HCT116 (cell line): ENCODE results near the gene RIPOR1. TPM values are rescaled to one million over a fixed set of nuclear protein-coding genes. Genes with fewer than 3 reads are reported as not detected.

Experiments used
- ATAC-seq: fragments of 200-7000 bp; cut with Tn5 transposase; 2 replicates; pipeline ENCODE4 v1.9.1; 2020; ENCODE audit warnings: mild to moderate bottlenecking, moderate library complexity
- BruUV-seq: library from RNA; stranded (reverse); fragments of 400-500 nt; replicated peaks from 2 replicates; lab custom pipeline; 2021; lab: Mats Ljungman, UMichigan
- CTCF ChIA-PET: fragments of 300-600 bp; sonication (Branson Sonifier 250); formaldehyde crosslinking; loops from one replicate; lab custom pipeline; 2021; ENCODE audit warnings: antibody characterized with exemption; lab: Charles Lee
- POLR2A ChIA-PET: fragments of 300-600, 350-600 bp; sonication (Branson Sonifier 250); formaldehyde crosslinking; loops from one replicate; lab custom pipeline; 2021; ENCODE audit warnings: antibody characterized with exemption; lab: Charles Lee
- RAD21 ChIA-PET, 2 experiments: fragments of 300-600 bp; sonication (Branson Sonifier 250); formaldehyde crosslinking; loops; one replicate each; lab custom pipeline; 2023; ENCODE audit warnings: low total read pairs in 2 of 2; ENCODE audit not compliant: uncharacterized antibody in 2 of 2, unreplicated experiment in 2 of 2, low non-redundant PET in 1 of 2; lab: Charles Lee
- DNase-seq: peaks from one replicate; pipeline ENCODE4 v3.0.0-alpha.2; 2010; ENCODE audit warnings: low read depth, low spot score
- H2AFZ ChIP-seq: fragments of 200-600 bp; shearing (Covaris generic), sonication (generic); 2 replicates; pipeline ENCODE4 v1.6.1; 2017; ENCODE audit warnings: low read depth, mixed run types, mixed read lengths, antibody characterized with exemption, low read length; ENCODE audit not compliant: poor library complexity, severe bottlenecking
- H3K27ac ChIP-seq: 2 replicates; pipeline ENCODE4 v1.5.1; 2012; ENCODE audit warnings: low read depth, low read length
- H3K27me3 ChIP-seq: fragments of 200-600 bp; sonication (generic); 2 replicates; pipeline ENCODE4 v1.6.1; 2016; ENCODE audit warnings: mixed run types, low read length, mixed read lengths; ENCODE audit not compliant: insufficient read depth
- H3K36me3 ChIP-seq, 2 experiments: fragments of 200-500 bp in 1 of 2; fragments of 200-600 bp in 1 of 2; sonication (Bioruptor generic) in 1 of 2; sonication (generic) in 1 of 2; 2 replicates each; pipeline versions ENCODE4 v1.5.1 to v1.6.1; 2014 to 2016; ENCODE audit warnings: low read length in 2 of 2, inconsistent platforms in 1 of 2, mixed read lengths in 1 of 2, mixed run types in 1 of 2; ENCODE audit not compliant: insufficient read depth in 2 of 2, control insufficient read depth in 1 of 2
- H3K4me1 ChIP-seq, 2 experiments: fragments of 200-600 bp in 1 of 2; sonication (generic) in 1 of 2; 2 replicates each; pipeline versions ENCODE4 v1.5.1 to v1.6.1; 2012 to 2017; ENCODE audit warnings: low read length in 2 of 2, inconsistent platforms in 1 of 2, mild to moderate bottlenecking in 1 of 2, mixed read lengths in 1 of 2, mixed run types in 1 of 2, moderate library complexity in 1 of 2; ENCODE audit not compliant: insufficient read depth in 2 of 2, control insufficient read depth in 1 of 2
- H3K4me2 ChIP-seq: fragments of 200-600 bp; sonication (generic); 2 replicates; pipeline ENCODE4 v1.6.1; 2017; ENCODE audit warnings: mixed run types, low read length, mixed read lengths
- H3K4me3 ChIP-seq, 2 experiments: fragments of 200-600 bp in 1 of 2; sonication (generic) in 1 of 2; replicated peaks in 1 of 2; 2 replicates each; pipeline ENCODE4 v1.5.1; 2011 to 2016; ENCODE audit warnings: low read length in 2 of 2, control low read depth in 1 of 2, low read depth in 1 of 2, mild to moderate bottlenecking in 1 of 2, mixed read lengths in 1 of 2, mixed run types in 1 of 2
- H3K79me2 ChIP-seq: fragments of 200-600 bp; sonication (generic); 2 replicates; pipeline ENCODE4 v1.6.1; 2017; ENCODE audit warnings: mild to moderate bottlenecking, mixed run types, low read length, moderate library complexity, mixed read lengths; ENCODE audit not compliant: insufficient read depth
- H3K9ac ChIP-seq: fragments of 200-600 bp; sonication (generic); 2 replicates; pipeline ENCODE4 v1.6.1; 2016; ENCODE audit warnings: low read length, mixed read lengths
- H3K9me2 ChIP-seq: fragments of 200-600 bp; sonication (generic), shearing (Covaris generic); 2 replicates; pipeline ENCODE4 v1.6.1; 2017; ENCODE audit warnings: mixed run types, mild to moderate bottlenecking, moderate library complexity; ENCODE audit not compliant: insufficient read depth
- H3K9me3 ChIP-seq, 2 experiments: fragments of 200-500 bp in 1 of 2; fragments of 200-600 bp in 1 of 2; sonication (Bioruptor generic) in 1 of 2; sonication (generic) in 1 of 2; 2 replicates each; pipeline ENCODE4 v1.6.1; 2014 to 2017; ENCODE audit warnings: low read length in 2 of 2, mixed read lengths in 2 of 2, inconsistent platforms in 1 of 2, low read depth in 1 of 2, mild to moderate bottlenecking in 1 of 2, mixed run types in 1 of 2, moderate library complexity in 1 of 2; ENCODE audit not compliant: control insufficient read depth in 1 of 2, insufficient read depth in 1 of 2
- H4K20me1 ChIP-seq: fragments of 200-600 bp; sonication (generic), shearing (Covaris generic); 2 replicates; pipeline ENCODE4 v1.6.1; 2017; ENCODE audit warnings: mixed run types, mild to moderate bottlenecking, moderate library complexity; ENCODE audit not compliant: insufficient read depth
- ATF3 ChIP-seq: IDR thresholded peaks from 2 replicates; pipeline ENCODE4 v1.6.1; 2012
- CEBPB ChIP-seq: IDR thresholded peaks from 2 replicates; pipeline ENCODE4 v1.6.1; 2012; ENCODE audit warnings: low read depth
- EZH2 ChIP-seq: fragments of 200-600 bp; sonication (generic); IDR thresholded peaks from 2 replicates; pipeline ENCODE4 v1.6.1; 2017; ENCODE audit warnings: antibody characterized with exemption, mixed run types
- MAX ChIP-seq: IDR thresholded peaks from 2 replicates; pipeline ENCODE4 v1.6.1; 2012
- POLR2AphosphoS5 ChIP-seq: IDR thresholded peaks from 2 replicates; pipeline ENCODE4 v1.6.1; 2011; ENCODE audit warnings: mild to moderate bottlenecking, low read depth, low read length, moderate library complexity
- SRF ChIP-seq: IDR thresholded peaks from 2 replicates; pipeline ENCODE4 v1.6.1; 2012; ENCODE audit warnings: low read depth
- intact Hi-C: fragments of 100-400 bp; cut with micrococcal nuclease; formaldehyde crosslinking; loops from 2 replicates; pipeline ENCODE4 v1.10.0; 2022
- total RNA-seq: library from RNA; stranded (reverse); gene quantifications from one replicate; pipeline ENCODE4 v1.2.1, GENCODE V29; 2021; ENCODE audit not compliant: unreplicated experiment
- TF ChIP-seq, protein P1 (sequence below), 3 experiments: fragments of 200-600 bp in 1 of 3; sonication (generic) in 1 of 3; IDR thresholded peaks in 2 of 3; conservative IDR thresholded peaks in 1 of 3; 2 replicates each; pipeline ENCODE4 v1.5.1; 2012 to 2017; ENCODE audit warnings: low read depth in 2 of 3, low read length in 2 of 3, antibody characterized with exemption in 1 of 3, borderline replicate concordance in 1 of 3, control low read depth in 1 of 3, mild to moderate bottlenecking in 1 of 3, mixed read lengths in 1 of 3, mixed run types in 1 of 3, moderate library complexity in 1 of 3; ENCODE audit not compliant: insufficient read depth in 1 of 3

Gene RIPOR1
- total RNA-seq, 1 experiment from 2014 or later: 60.0 TPM

DNA sequence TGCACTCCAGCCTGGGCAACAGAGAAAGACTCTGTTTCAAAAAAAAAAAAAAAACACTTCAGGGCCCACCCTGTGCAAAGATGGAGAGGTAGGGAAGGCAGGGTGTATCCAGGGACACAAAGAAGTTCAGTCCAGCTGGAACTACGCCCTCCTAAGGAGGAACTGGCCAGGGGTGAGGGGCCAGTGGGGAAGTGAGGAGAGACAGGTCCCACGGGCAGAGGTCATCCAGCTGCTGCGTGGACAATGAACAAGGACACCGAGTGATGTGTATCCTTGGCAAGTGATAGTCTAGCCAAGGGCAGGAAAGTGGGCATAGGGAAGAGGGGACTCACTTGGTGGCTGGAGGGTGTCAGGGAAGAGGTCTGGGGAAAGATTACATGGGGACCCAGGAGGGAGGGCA, 9.4 kb upstream of the RIPOR1 start:
- H3K79me2 ChIP-seq: no peaks in the 10 kb centered on the region
- H4K20me1 ChIP-seq: no peaks in the 10 kb centered on the region
- ATAC-seq: no peak
- H3K4me2 ChIP-seq: no peak overlapping the region
- no peak for DNase-seq
- POLR2A ChIA-PET: no interaction called here
- RAD21 ChIA-PET: no interaction called here
- no peak overlapping the region for H2AFZ ChIP-seq
- CTCF ChIA-PET: no interaction called here
- H3K9me3 ChIP-seq: no peaks in the 10 kb centered on the region
- H3K9me2 ChIP-seq: no peaks in the 10 kb centered on the region
- H3K4me3 ChIP-seq: no peak overlapping the region
- H3K27me3 ChIP-seq: no peaks in the 10 kb centered on the region
- TF ChIP-seq EZH2 (no peak), SRF (no peak), POLR2AphosphoS5 (no peak), ATF3 (no peak), CEBPB (no peak), MAX (no peak)
- TF ChIP-seq, protein P1, sequence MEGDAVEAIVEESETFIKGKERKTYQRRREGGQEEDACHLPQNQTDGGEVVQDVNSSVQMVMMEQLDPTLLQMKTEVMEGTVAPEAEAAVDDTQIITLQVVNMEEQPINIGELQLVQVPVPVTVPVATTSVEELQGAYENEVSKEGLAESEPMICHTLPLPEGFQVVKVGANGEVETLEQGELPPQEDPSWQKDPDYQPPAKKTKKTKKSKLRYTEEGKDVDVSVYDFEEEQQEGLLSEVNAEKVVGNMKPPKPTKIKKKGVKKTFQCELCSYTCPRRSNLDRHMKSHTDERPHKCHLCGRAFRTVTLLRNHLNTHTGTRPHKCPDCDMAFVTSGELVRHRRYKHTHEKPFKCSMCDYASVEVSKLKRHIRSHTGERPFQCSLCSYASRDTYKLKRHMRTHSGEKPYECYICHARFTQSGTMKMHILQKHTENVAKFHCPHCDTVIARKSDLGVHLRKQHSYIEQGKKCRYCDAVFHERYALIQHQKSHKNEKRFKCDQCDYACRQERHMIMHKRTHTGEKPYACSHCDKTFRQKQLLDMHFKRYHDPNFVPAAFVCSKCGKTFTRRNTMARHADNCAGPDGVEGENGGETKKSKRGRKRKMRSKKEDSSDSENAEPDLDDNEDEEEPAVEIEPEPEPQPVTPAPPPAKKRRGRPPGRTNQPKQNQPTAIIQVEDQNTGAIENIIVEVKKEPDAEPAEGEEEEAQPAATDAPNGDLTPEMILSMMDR (IDR thresholded peaks at IDR 0.05 in 2 of 3, conservative IDR thresholded peaks at IDR 0.05 in 1 of 3; ENCODE audit: borderline replicate concordance in 1 of 3, insufficient read depth in 1 of 3, low read depth in 2 of 3, low read length in 2 of 3): no peak
- H3K27ac ChIP-seq: no peak overlapping the region
- no peaks in the 10 kb centered on the region for H3K36me3 ChIP-seq
- H3K9ac ChIP-seq: no peak overlapping the region
- BruUV-seq: no TSS peak
- intact Hi-C loops: no loop called here
- H3K4me1 ChIP-seq: peaks cover 0 to 26% of the 10 kb centered on the region in 2 experiments; a peak in 3 of 4 replicates
